Gastrocnemius medialis (tissue), 4 donors: ENCODE measurements around the gene ADSL. TPM values are rescaled to one million over a fixed set of nuclear protein-coding genes. Genes with fewer than 3 reads are reported as not detected.

ENCODE experiments used
- ATAC-seq, 2 donors: fragments of 150-250 bp; one replicate each; pipeline ENCODE4 v1.9.1; 2016
- DNase-seq, 2 donors: peaks; one replicate each; pipeline ENCODE4 v3.0.0-alpha.2; 2019
- H3K27ac ChIP-seq, 4 donors: fragments of 200-600 bp; sonication (generic); 1 replicate in 1 of 4; 2 replicates in 3 of 4; pipeline ENCODE4 v1.5.1; 2016 to 2018; ENCODE audit warnings: mild to moderate bottlenecking in 2 of 4, moderate library complexity in 1 of 4
- H3K27me3 ChIP-seq, 3 donors: fragments of 200-600 bp; sonication (generic) in 2 of 3; 1 replicate in 1 of 3; 2 replicates in 2 of 3; pipeline versions ENCODE4 v1.5.1 to v1.6.0; 2016 to 2019; ENCODE audit warnings: mild to moderate bottlenecking in 1 of 3, moderate library complexity in 1 of 3
- H3K36me3 ChIP-seq, 2 donors: fragments of 200-600 bp; sonication (generic) in 1 of 2; one replicate each; pipeline ENCODE4 v1.5.1; 2017 to 2018
- H3K4me1 ChIP-seq, 2 donors: fragments of 200-600 bp; sonication (generic) in 1 of 2; one replicate each; pipeline ENCODE4 v1.5.1; 2016 to 2017; ENCODE audit warnings: mild to moderate bottlenecking in 2 of 2
- H3K4me3 ChIP-seq, 4 donors: fragments of 200-600 bp; sonication (generic) in 3 of 4; 1 replicate in 1 of 4; 2 replicates in 3 of 4; pipeline ENCODE4 v1.5.1; 2016 to 2019; ENCODE audit warnings: mild to moderate bottlenecking in 2 of 4
- H3K9me3 ChIP-seq, 3 donors: fragments of 200-600 bp; sonication (generic) in 2 of 3; 1 replicate in 1 of 3; 2 replicates in 2 of 3; pipeline ENCODE4 v1.5.1; 2016 to 2019
- POLR2A ChIP-seq, 2 donors: fragments of 450-650 bp; IDR thresholded peaks; one replicate each; pipeline ENCODE4 v1.6.1; 2017; ENCODE audit warnings: antibody characterized with exemption in 2 of 2, mild to moderate bottlenecking in 2 of 2, moderate library complexity in 2 of 2
- in situ Hi-C, 4 donors: fragments of 200-750 bp; cut with MboI; loops; one replicate each; pipeline versions ENCODE4 v1.15.0 to v1.8.0; 2017; ENCODE audit warnings: low sequenced_read_pairs in 4 of 4
- intact Hi-C: fragments of 100-400 bp; cut with DNase I; formaldehyde crosslinking; loops from one replicate; pipeline ENCODE4 v1.15.1; 2023; ENCODE audit warnings: low total_unique reads
- total RNA-seq, 4 donors: library from RNA; depleted of rRNA; stranded (reverse); fragments of >200 nt; gene quantifications; one replicate each; pipeline versions ENCODE4 v1.1.0 to v1.2.3, GENCODE V29; 2016
- TF ChIP-seq, protein P1 (sequence below), 5 experiments: fragments of 450-650 bp in 3 of 5; fragments of 200-600 bp in 2 of 5; sonication (generic) in 2 of 5; IDR thresholded peaks in 4 of 5; conservative IDR thresholded peaks in 1 of 5; 1 replicate in 4 of 5; 2 replicates in 1 of 5; pipeline ENCODE4 v1.5.1; 2016 to 2019; ENCODE audit warnings: antibody characterized with exemption in 5 of 5, mild to moderate bottlenecking in 3 of 5, moderate library complexity in 3 of 5

ADSL gene
- total RNA-seq, 4 donors from 2014 or later = 249 to 283 (median 262) TPM

DNA sequence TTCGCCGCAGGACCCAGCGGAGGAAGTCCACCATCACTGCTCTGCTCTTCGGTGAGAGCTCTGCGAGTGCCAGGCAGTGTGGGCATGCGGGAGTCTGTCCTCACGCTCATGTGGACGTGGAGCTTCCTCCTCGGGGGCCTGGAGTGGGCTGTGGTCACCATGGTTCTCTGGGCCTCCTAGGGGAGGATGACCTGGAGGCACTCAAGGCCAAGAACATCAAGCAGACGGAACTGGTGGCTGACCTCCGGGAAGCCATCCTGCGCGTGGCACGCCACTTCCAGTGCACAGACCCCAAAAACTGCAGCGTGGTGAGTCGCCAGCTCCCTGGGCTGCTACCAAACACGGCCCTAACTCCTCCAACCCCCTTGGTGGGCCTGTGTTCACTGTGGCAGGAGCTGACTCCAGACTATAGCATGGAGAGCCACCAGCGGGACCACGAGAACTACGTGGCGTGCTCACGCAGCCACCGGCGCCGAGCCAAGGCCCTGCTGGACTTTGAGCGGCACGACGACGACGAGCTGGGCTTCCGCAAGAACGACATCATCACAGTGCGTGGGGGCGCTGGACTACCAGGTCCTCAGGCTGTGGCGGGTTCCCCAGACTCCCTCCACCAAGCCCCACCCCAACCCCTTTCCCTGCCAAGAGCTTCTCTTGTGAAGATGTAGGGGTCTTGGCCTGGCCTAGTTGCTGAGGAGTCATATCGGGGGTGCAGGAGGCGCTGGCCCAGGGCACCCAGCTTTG, 60.9 kb downstream of the ADSL start:
- ATAC-seq (no peak), DNase-seq (no peak)
- no peak for TF ChIP-seq POLR2A (IDR thresholded peaks at IDR 0.05)
- TF ChIP-seq, protein P1, sequence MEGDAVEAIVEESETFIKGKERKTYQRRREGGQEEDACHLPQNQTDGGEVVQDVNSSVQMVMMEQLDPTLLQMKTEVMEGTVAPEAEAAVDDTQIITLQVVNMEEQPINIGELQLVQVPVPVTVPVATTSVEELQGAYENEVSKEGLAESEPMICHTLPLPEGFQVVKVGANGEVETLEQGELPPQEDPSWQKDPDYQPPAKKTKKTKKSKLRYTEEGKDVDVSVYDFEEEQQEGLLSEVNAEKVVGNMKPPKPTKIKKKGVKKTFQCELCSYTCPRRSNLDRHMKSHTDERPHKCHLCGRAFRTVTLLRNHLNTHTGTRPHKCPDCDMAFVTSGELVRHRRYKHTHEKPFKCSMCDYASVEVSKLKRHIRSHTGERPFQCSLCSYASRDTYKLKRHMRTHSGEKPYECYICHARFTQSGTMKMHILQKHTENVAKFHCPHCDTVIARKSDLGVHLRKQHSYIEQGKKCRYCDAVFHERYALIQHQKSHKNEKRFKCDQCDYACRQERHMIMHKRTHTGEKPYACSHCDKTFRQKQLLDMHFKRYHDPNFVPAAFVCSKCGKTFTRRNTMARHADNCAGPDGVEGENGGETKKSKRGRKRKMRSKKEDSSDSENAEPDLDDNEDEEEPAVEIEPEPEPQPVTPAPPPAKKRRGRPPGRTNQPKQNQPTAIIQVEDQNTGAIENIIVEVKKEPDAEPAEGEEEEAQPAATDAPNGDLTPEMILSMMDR (IDR thresholded peaks at IDR 0.05 in 4 of 5, conservative IDR thresholded peaks at IDR 0.05 in 1 of 5) = no peak
- no peaks in the 10 kb centered on the region for H3K9me3 ChIP-seq
- in situ Hi-C loops (loop anchor here in 1 of 4 donors (25.0 kb wide), 1 partner anchor 95 kb away; no protein-coding TSS in a partner anchor), intact Hi-C loops (no loop called here)
- H3K36me3 ChIP-seq = peaks cover 0 to 78% of the 10 kb centered on the region in 2 donors
- H3K4me1 ChIP-seq = peaks cover 5 to 6% of the 10 kb centered on the region in 2 donors
- no peak overlapping the region for H3K27ac ChIP-seq
- H3K4me3 ChIP-seq = no peak overlapping the region
- H3K27me3 ChIP-seq = no peaks in the 10 kb centered on the region

DNA sequence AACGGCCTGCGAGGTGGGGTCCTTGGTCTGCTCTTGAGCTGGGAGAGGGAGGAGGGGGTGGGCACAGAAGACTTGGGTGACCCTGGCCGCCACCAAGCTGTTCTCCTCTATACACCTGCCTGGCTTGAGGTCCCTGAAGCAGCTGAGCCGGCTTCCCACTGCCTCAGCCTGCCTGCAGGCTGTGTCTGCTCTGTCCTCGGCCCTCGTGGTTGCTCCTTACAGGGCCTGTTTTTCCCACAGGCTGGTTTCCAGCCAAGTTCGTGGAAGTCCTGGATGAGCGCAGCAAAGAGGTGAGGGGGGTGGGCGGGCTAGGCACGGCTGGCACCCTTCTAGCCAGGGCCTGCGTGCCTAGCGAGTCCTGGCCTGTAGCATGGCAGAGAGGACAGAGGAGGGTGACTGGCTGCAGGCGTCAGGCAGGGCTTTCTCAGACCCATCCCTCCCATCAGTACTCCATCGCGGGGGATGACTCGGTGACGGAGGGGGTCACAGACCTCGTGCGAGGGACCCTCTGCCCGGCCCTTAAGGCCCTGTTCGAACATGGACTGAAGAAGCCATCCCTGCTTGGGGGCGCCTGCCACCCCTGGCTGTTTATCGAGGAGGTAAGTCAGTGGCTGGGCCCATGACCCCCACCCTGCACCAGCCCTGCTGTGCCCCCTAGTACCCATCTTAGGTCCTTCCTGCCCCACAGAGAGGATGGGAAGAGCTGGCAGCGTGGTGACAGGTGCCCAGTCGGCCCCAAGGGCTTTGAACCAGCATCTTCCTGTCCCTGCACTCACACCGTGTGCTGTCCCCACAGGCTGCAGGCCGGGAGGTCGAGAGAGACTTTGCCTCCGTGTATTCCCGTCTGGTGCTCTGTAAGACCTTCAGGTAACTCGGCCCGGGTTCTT, 61.8 kb downstream of the ADSL start:
- TF ChIP-seq, protein P1 (IDR thresholded peaks at IDR 0.05 in 4 of 5, conservative IDR thresholded peaks at IDR 0.05 in 1 of 5) = no peak
- no peak for TF ChIP-seq POLR2A (IDR thresholded peaks at IDR 0.05)
- H3K27me3 ChIP-seq = no peaks in the 10 kb centered on the region
- DNase-seq (peak in 1 of 2 donors; percentile 3), ATAC-seq (no peak)
- no peaks in the 10 kb centered on the region for H3K9me3 ChIP-seq
- no peak overlapping the region for H3K27ac ChIP-seq
- H3K4me3 ChIP-seq = no peak overlapping the region
- H3K4me1 ChIP-seq = peaks cover 5 to 6% of the 10 kb centered on the region in 2 donors
- in situ Hi-C loops = loop anchor here in 1 of 4 donors (25.0 kb wide), 1 partner anchor 96 kb away; no protein-coding TSS in a partner anchor
- H3K36me3 ChIP-seq = peaks cover 0 to 78% of the 10 kb centered on the region in 2 donors
- intact Hi-C loops = no loop called here

DNA sequence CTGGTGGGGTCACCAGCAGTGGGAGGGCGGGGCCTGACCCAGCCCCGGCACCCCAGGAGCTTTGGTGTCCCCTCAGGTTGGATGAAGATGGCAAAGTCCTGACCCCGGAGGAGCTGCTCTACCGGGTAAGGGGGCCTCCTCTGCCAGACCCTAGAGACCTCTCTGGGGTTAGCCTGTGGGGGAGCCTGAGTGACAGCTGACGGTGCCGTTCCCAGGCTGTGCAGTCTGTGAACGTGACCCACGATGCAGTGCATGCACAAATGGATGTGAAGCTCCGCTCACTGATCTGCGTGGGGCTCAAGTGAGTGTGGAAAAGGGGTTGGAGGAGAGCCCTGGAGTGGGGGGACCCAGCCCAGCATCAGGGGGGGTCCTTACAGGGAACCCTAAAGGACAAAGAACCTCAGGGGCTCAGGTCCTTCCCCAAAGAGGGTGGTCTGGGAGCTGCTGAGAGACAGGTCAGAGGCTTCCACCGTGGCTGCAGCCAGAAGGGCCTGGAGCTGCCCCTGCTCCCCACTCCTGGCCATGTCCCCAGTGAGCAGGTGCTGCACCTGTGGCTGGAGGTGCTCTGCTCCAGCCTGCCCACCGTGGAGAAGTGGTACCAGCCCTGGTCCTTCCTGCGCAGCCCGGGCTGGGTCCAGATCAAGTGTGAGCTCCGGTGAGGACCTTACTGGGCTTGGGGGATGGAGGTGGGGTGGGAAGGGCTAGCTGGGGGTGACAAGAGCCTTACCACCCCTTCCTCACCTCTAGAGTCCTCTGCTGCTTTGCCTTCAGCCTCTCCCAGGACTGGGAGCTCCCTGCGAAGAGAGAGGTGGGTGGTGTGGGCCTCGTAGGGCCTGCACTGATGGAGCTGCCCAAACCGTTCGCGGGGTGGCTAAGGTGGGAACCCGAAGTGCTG, 62.7 kb downstream of the ADSL start:
- peaks cover 0 to 78% of the 10 kb centered on the region in 2 donors for H3K36me3 ChIP-seq
- no peak for TF ChIP-seq POLR2A (IDR thresholded peaks at IDR 0.05)
- TF ChIP-seq, protein P1 (IDR thresholded peaks at IDR 0.05 in 4 of 5, conservative IDR thresholded peaks at IDR 0.05 in 1 of 5) = no peak
- H3K27me3 ChIP-seq = no peaks in the 10 kb centered on the region
- in situ Hi-C loops (loop anchor here in 1 of 4 donors (25.0 kb wide), 1 partner anchor 97 kb away; no protein-coding TSS in a partner anchor), intact Hi-C loops (no loop called here)
- no peak overlapping the region for H3K27ac ChIP-seq
- no peak overlapping the region for H3K4me3 ChIP-seq
- H3K9me3 ChIP-seq = no peaks in the 10 kb centered on the region
- H3K4me1 ChIP-seq = peaks cover 5 to 6% of the 10 kb centered on the region in 2 donors
- DNase-seq = no peak
- no peak for ATAC-seq

DNA sequence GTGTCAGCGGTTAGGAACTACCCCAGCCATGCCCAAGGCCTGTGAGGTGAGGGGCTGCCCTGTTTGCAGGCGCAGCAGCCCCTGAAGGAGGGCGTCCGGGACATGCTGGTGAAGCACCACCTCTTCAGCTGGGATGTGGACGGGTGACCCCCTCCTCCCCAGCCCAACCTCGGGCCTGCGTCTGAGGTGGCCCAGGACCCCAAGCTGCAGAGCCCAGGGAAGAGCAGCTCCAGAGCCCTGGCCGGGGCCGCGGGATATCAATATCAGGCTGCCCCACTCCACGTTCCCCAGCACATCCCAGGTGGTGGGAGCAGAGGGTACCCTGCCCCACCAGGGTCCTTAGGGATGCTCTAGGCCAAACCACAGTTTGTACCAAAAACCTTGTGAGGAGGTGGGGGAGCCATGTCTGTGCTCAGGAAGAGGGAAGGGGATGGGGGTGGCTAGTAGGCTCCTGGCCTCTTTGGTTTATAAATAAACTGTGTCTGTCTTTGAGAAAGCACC, 63.4 kb downstream of the ADSL start:
- ATAC-seq = no peak
- DNase-seq = no peak
- peaks cover 1 to 4% of the 10 kb centered on the region in 2 donors for H3K4me1 ChIP-seq
- no peak overlapping the region for H3K27ac ChIP-seq
- H3K27me3 ChIP-seq = no peaks in the 10 kb centered on the region
- peaks cover 0 to 72% of the 10 kb centered on the region in 2 donors for H3K36me3 ChIP-seq
- intact Hi-C loops (no loop called here), in situ Hi-C loops (loop anchor here in 1 of 4 donors (25.0 kb wide), 1 partner anchor 97 kb away; no protein-coding TSS in a partner anchor)
- H3K9me3 ChIP-seq = no peaks in the 10 kb centered on the region
- no peak overlapping the region for H3K4me3 ChIP-seq
- no peak for TF ChIP-seq POLR2A (IDR thresholded peaks at IDR 0.05)
- TF ChIP-seq, protein P1 (IDR thresholded peaks at IDR 0.05 in 4 of 5, conservative IDR thresholded peaks at IDR 0.05 in 1 of 5) = no peak
